Activated CD8-positive, alpha-beta memory T cell treated with anti-CD3 and anti-CD28 coated beads, Interleukin-2, amount 50 U/mL, for 48 hours (primary cell): Measurements from ENCODE around the gene IGFBP4.

Experiments
- DNase-seq: peaks from one replicate; pipeline ENCODE4 v3.0.0-alpha.2; 2020

Gene IGFBP4

GRCh38 chr17:40493697-40494096 is 50.4 kb downstream of the IGFBP4 start:
- no peak for DNase-seq

- DNase-seq = no peak
These were observed 51.9 kb downstream of the IGFBP4 start for GRCh38 chr17:40495140-40495539.

- no peak for DNase-seq
These were observed 52.9 kb downstream of the IGFBP4 start for GRCh38 chr17:40496170-40496569.

GRCh38 chr17:40496634-40497420 is 53.6 kb downstream of the IGFBP4 start:
- DNase-seq = no peak

GRCh38 chr17:40497695-40498094 is 54.4 kb downstream of the IGFBP4 start:
- no peak for DNase-seq

GRCh38 chr17:40498281-40499084 is 55.2 kb downstream of the IGFBP4 start:
- DNase-seq = no peak

- DNase-seq = no peak
These were observed 56.4 kb downstream of the IGFBP4 start for GRCh38 chr17:40499551-40500189.

GRCh38 chr17:40500190-40500589 is 56.9 kb downstream of the IGFBP4 start:
- no peak for DNase-seq

GRCh38 chr17:40500709-40501108 is 57.5 kb downstream of the IGFBP4 start:
- no peak for DNase-seq

GRCh38 chr17:40501499-40501911 is 58.3 kb downstream of the IGFBP4 start, which contains the start of gene TNS4:
TSS of gene TNS4 (minus strand) at chr17:40501623. CDS start at chr17:40496425, 5,198 bp downstream.
- no peak for DNase-seq

- no peak for DNase-seq
These were observed 59.5 kb downstream of the IGFBP4 start for GRCh38 chr17:40502716-40503115.

GRCh38 chr17:40503154-40503553 is 59.9 kb downstream of the IGFBP4 start:
- no peak for DNase-seq

- DNase-seq = no peak
These were observed 63.5 kb downstream of the IGFBP4 start for GRCh38 chr17:40506786-40507185.
